ENCODE measurements around the gene ATXN3.

Gene ATXN3

GRCh38 chr14:92106143-92106926 lies at the start of gene ATXN3:
ATXN3 (minus strand) TSS chr14:92106582; CDS start chr14:92106552, 30 bp downstream.
- ATAC-seq (peak; percentile 96), DNase-seq (peak; percentile 96)

- ATAC-seq (no peak), DNase-seq (no peak)
These were observed 48.0 kb upstream of the ATXN3 start for GRCh38 chr14:92154283-92154942.

- ATAC-seq (no peak), DNase-seq (no peak)
These were observed 47.2 kb upstream of the ATXN3 start for GRCh38 chr14:92153581-92153980.

- no peak for ATAC-seq
- no peak for DNase-seq
These were observed 38.3 kb upstream of the ATXN3 start for GRCh38 chr14:92144708-92145107.

- no peak for ATAC-seq
- DNase-seq = no peak
These were observed 37.6 kb upstream of the ATXN3 start for GRCh38 chr14:92143962-92144361.

- ATAC-seq (no peak), DNase-seq (no peak)
These were observed 36.9 kb upstream of the ATXN3 start for GRCh38 chr14:92143309-92143708.

- ATAC-seq = no peak
- DNase-seq = no peak
These were observed 28.9 kb upstream of the ATXN3 start for GRCh38 chr14:92135269-92135668.

- DNase-seq (no peak), ATAC-seq (no peak)
These were observed 28.1 kb upstream of the ATXN3 start for GRCh38 chr14:92134456-92134855.

- DNase-seq (no peak), ATAC-seq (no peak)
These were observed 16.4 kb upstream of the ATXN3 start for GRCh38 chr14:92122761-92123160.

- ATAC-seq = no peak
- peak; percentile 18 for DNase-seq
These were observed 15.9 kb upstream of the ATXN3 start for GRCh38 chr14:92122351-92122677.

GRCh38 chr14:92121670-92122350 lies 15.4 kb upstream of the ATXN3 start, which contains the start of the genes CPSF2 and NDUFB1:
CPSF2 (plus strand) TSS chr14:92121969; CDS start chr14:92130985, 9,016 bp downstream.
NDUFB1 (minus strand) TSS chr14:92121706; CDS start chr14:92117637, 4,069 bp downstream.
- peak; percentile 91 for DNase-seq
- ATAC-seq = peak; percentile 93

GRCh38 chr14:92121207-92121669 lies 14.9 kb upstream of the ATXN3 start:
- peak; percentile 43 for DNase-seq

GRCh38 chr14:92109490-92109889 lies 3.1 kb upstream of the ATXN3 start:
- no peak for DNase-seq
- no peak for ATAC-seq

More at GRCh38 chr14:92121207-92121669, 14.9 kb upstream of the ATXN3 start:
- peak; percentile 17 for ATAC-seq

GRCh38 chr14:92108345-92109254 lies 2.2 kb upstream of the ATXN3 start:
- DNase-seq = peak; percentile 43

GRCh38 chr14:92105893-92106142 lies 564 bp downstream of the ATXN3 start:
- DNase-seq (peak; percentile 38), ATAC-seq (peak; percentile 3)

More at GRCh38 chr14:92108345-92109254, 2.2 kb upstream of the ATXN3 start:
- ATAC-seq = no peak

GRCh38 chr14:92105073-92105892 lies 1.1 kb downstream of the ATXN3 start:
- ATAC-seq (no peak), DNase-seq (no peak)

- no peak for ATAC-seq
- DNase-seq = no peak
These were observed 2.9 kb downstream of the ATXN3 start for GRCh38 chr14:92103363-92103989.

- ATAC-seq (no peak), DNase-seq (no peak)
These were observed 6.6 kb downstream of the ATXN3 start for GRCh38 chr14:92099802-92100201.

- ATAC-seq = no peak
- no peak for DNase-seq
These were observed 13.1 kb downstream of the ATXN3 start for GRCh38 chr14:92093320-92093719.

- DNase-seq (no peak), ATAC-seq (no peak)
These were observed 17.9 kb downstream of the ATXN3 start for GRCh38 chr14:92088494-92088893.

GRCh38 chr14:92074555-92074954 lies 31.8 kb downstream of the ATXN3 start:
- ATAC-seq (no peak), DNase-seq (no peak)
